Fibroblast of lung (primary cell): ENCODE results near the gene SULT1C2. TPM values are rescaled to one million over a fixed set of nuclear protein-coding genes. Genes with fewer than 3 reads are reported as not detected.
A peak's percentile ranks its signal among the peaks of the same experiment; 100 is the strongest.

ENCODE experiments used
- DNase-seq, 2 donors: peaks; one replicate each; pipeline versions ENCODE4 v3.0.0 to v3.0.0-alpha.2; 2010; ENCODE audit warnings: low read depth in 2 of 2
- H2AFZ ChIP-seq: 2 replicates; pipeline ENCODE4 v1.5.1; 2012; ENCODE audit warnings: low read length, control low read depth, inconsistent platforms
- H3K27ac ChIP-seq: 2 replicates; pipeline ENCODE4 v1.5.1; 2011; ENCODE audit warnings: low read length, control low read depth; ENCODE audit not compliant: insufficient read depth
- H3K27me3 ChIP-seq: 2 replicates; pipeline ENCODE4 v1.5.1; 2011; ENCODE audit warnings: mild to moderate bottlenecking, low read length; ENCODE audit not compliant: control insufficient read depth, insufficient read depth
- H3K36me3 ChIP-seq: 2 replicates; pipeline ENCODE4 v1.5.1; 2011; ENCODE audit warnings: low read length; ENCODE audit not compliant: control insufficient read depth, insufficient read depth
- H3K4me1 ChIP-seq: 2 replicates; pipeline ENCODE4 v1.5.1; 2011; ENCODE audit warnings: low read length; ENCODE audit not compliant: control insufficient read depth, insufficient read depth; ENCODE audit errors: extremely low read depth
- H3K4me2 ChIP-seq: 2 replicates; pipeline ENCODE4 v1.5.1; 2011; ENCODE audit warnings: low read length, control low read depth; ENCODE audit not compliant: insufficient read depth; ENCODE audit errors: extremely low read depth
- H3K4me3 ChIP-seq, 4 experiments: fragments of 200-600 bp in 1 of 4; sonication (generic) in 1 of 4; replicated peaks in 1 of 4; 2 replicates each; pipeline ENCODE4 v1.5.1; 2011 to 2016; ENCODE audit warnings: low read length in 4 of 4, low read depth in 3 of 4, mild to moderate bottlenecking in 3 of 4, control low read depth in 2 of 4, inconsistent platforms in 1 of 4, mixed read lengths in 1 of 4; ENCODE audit not compliant: insufficient read depth in 1 of 4; ENCODE audit errors: control extremely low read depth in 1 of 4
- H3K79me2 ChIP-seq: 2 replicates; pipeline ENCODE4 v1.5.1; 2012; ENCODE audit warnings: mild to moderate bottlenecking, low read length, inconsistent platforms; ENCODE audit not compliant: control insufficient read depth, insufficient read depth
- H3K9ac ChIP-seq: 2 replicates; pipeline ENCODE4 v1.5.1; 2011; ENCODE audit warnings: mild to moderate bottlenecking, low read length, control low read depth; ENCODE audit not compliant: insufficient read depth
- H3K9me3 ChIP-seq: 2 replicates; pipeline ENCODE4 v1.5.1; 2012; ENCODE audit warnings: low read depth, low read length; ENCODE audit not compliant: control insufficient read depth, insufficient read depth
- H4K20me1 ChIP-seq: 2 replicates; pipeline ENCODE4 v1.5.1; 2011; ENCODE audit warnings: low read length; ENCODE audit not compliant: control insufficient read depth, insufficient read depth; ENCODE audit errors: extremely low read depth
- CTCF ChIP-seq, 2 donors: IDR thresholded peaks in 1 of 2; conservative IDR thresholded peaks in 1 of 2; 1 replicate in 1 of 2; 2 replicates in 1 of 2; pipeline ENCODE4 v1.5.1; 2011 to 2012; ENCODE audit warnings: low read length in 2 of 2, control low read depth in 1 of 2, inconsistent platforms in 1 of 2, low read depth in 1 of 2, mild to moderate bottlenecking in 1 of 2
- EZH2 ChIP-seq: IDR thresholded peaks from 2 replicates; pipeline ENCODE4 v1.5.1; 2012; ENCODE audit warnings: low read length, control low read depth, mild to moderate bottlenecking; ENCODE audit errors: missing control alignments
- polyA plus RNA-seq, 2 donors: library from polyadenylated mRNA; depleted of rRNA in 1 of 2; stranded (reverse) in 1 of 2; unstranded in 1 of 2; fragments of >200 nt; gene quantifications; 2 replicates each; pipeline ENCODE4 v1.2.1, GENCODE V29; 2011 to 2012; ENCODE audit warnings: missing spikeins in 1 of 2
- total RNA-seq: library from RNA; depleted of rRNA; stranded (reverse); fragments of >200 nt; gene quantifications from 2 replicates; pipeline ENCODE4 v1.2.1, GENCODE V29; 2014

Gene SULT1C2
- total and polyA plus RNA-seq, 2 donors (not counting 1 experiment from before 2014, with no cell fraction given) = under 0.01 TPM; not detected in 1

GRCh38 chr2:108243566-108243965 is 45.1 kb upstream of the SULT1C2 start:
- H3K9me3 ChIP-seq = no peaks in the 10 kb centered on the region
- TF ChIP-seq CTCF (conservative IDR thresholded peaks at IDR 0.05 in 1 of 2, IDR thresholded peaks at IDR 0.05 in 1 of 2; ENCODE audit: low read depth in 1 of 2, low read length in 2 of 2) (no peak), EZH2 (no peak)
- no peak overlapping the region for H3K27ac ChIP-seq
- no peaks in the 10 kb centered on the region for H3K27me3 ChIP-seq
- no peaks in the 10 kb centered on the region for H3K4me1 ChIP-seq
- no peak overlapping the region for H3K4me3 ChIP-seq
- H3K79me2 ChIP-seq = no peaks in the 10 kb centered on the region
- peak in 1 of 2 donors; percentile 46 for DNase-seq
- no peak overlapping the region for H3K4me2 ChIP-seq
- no peaks in the 10 kb centered on the region for H3K36me3 ChIP-seq
- no peak overlapping the region for H3K9ac ChIP-seq
- H2AFZ ChIP-seq = no peak overlapping the region
- H4K20me1 ChIP-seq = no peaks in the 10 kb centered on the region

GRCh38 chr2:108244667-108245414 is 43.9 kb upstream of the SULT1C2 start:
- DNase-seq = no peak
- H3K9ac ChIP-seq = no peak overlapping the region
- TF ChIP-seq EZH2 (no peak), CTCF (conservative IDR thresholded peaks at IDR 0.05 in 1 of 2, IDR thresholded peaks at IDR 0.05 in 1 of 2; ENCODE audit: low read depth in 1 of 2, low read length in 2 of 2) (no peak)
- H3K4me3 ChIP-seq = no peak overlapping the region
- H3K36me3 ChIP-seq = no peaks in the 10 kb centered on the region
- no peak overlapping the region for H3K27ac ChIP-seq
- H3K4me1 ChIP-seq = no peaks in the 10 kb centered on the region
- H3K9me3 ChIP-seq = no peaks in the 10 kb centered on the region
- H3K4me2 ChIP-seq = no peak overlapping the region
- H3K79me2 ChIP-seq = no peaks in the 10 kb centered on the region
- H4K20me1 ChIP-seq = no peaks in the 10 kb centered on the region
- no peaks in the 10 kb centered on the region for H3K27me3 ChIP-seq
- H2AFZ ChIP-seq = no peak overlapping the region

- TF ChIP-seq CTCF (conservative IDR thresholded peaks at IDR 0.05 in 1 of 2, IDR thresholded peaks at IDR 0.05 in 1 of 2; ENCODE audit: low read depth in 1 of 2, low read length in 2 of 2) (no peak), EZH2 (no peak)
- Histone ChIP-seq H2AFZ (no peak overlapping the region), H3K9ac (no peak overlapping the region), H3K4me1 (no peaks in the 10 kb centered on the region), H3K79me2 (no peaks in the 10 kb centered on the region), H3K4me3 (no peak overlapping the region), H3K4me2 (no peak overlapping the region), H3K9me3 (no peaks in the 10 kb centered on the region), H3K27ac (no peak overlapping the region), H3K36me3 (no peaks in the 10 kb centered on the region), H3K27me3 (no peaks in the 10 kb centered on the region), H4K20me1 (no peaks in the 10 kb centered on the region)
- DNase-seq = peak in 1 of 2 donors; percentile 4
These were observed 35.6 kb upstream of the SULT1C2 start for GRCh38 chr2:108253106-108253505.
